ENCODE results near the gene PCDHA3. TPM values are rescaled to one million over a fixed set of nuclear protein-coding genes. Genes with fewer than 3 reads are reported as not detected.

PCDHA3 gene
- total and polyA plus RNA-seq, 2 of the 8 experiments (the other 6 are each of a cell fraction or from before 2014, with no cell fraction given): 0.48 to 0.67 TPM

GRCh38 chr5:140794595-140795258 lies 6.1 kb upstream of the PCDHA3 start, which contains the start of gene PCDHA2:
Gene PCDHA2 (plus strand): TSS chr5:140794852.
- H3K23me2 ChIP-seq (ENCODE audit: low read depth, low read length): no peaks in the 10 kb centered on the region
- peak within 1 kb of the TSS; percentile 51 to 86 (median 58) for H3K4me3 ChIP-seq (ENCODE audit: extremely low read depth in 1 of 4, insufficient read depth in 2 of 4, low read depth in 3 of 4, low read length in 4 of 4)
- H3K23ac ChIP-seq (ENCODE audit: insufficient read length): no peak within 1 kb of the TSS
- no peak within 1 kb of the TSS for H3K27ac ChIP-seq (ENCODE audit: low read depth, low read length)
- H3K4ac ChIP-seq (replicated peaks; ENCODE audit: insufficient read length, low read depth, low read length): no peak within 1 kb of the TSS
- no peaks in the 10 kb centered on the region for H4K20me1 ChIP-seq (replicated peaks in 1 of 2; ENCODE audit: control insufficient read depth in 1 of 2, insufficient read depth in 2 of 2, low read length in 2 of 2)
- H2BK5ac ChIP-seq (ENCODE audit: low read depth, low read length): no peak within 1 kb of the TSS
- no peak within 1 kb of the TSS for H2AK5ac ChIP-seq (ENCODE audit: low read depth, low read length)
- 46% methylated on average over 27 of the region's 27 CpGs; no CpG with 5 or more reads in 1 of the 2 experiments for WGBS, 2 experiments (ENCODE audit: extremely low coverage in 1 of 2, insufficient coverage in 1 of 2, insufficient read length in 1 of 2, insufficient replicate concordance in 2 of 2, low coverage in 1 of 2, low lambda C conversion rate in 2 of 2, missing lambda C conversion rate in 1 of 2)
- peak within 1 kb of the TSS; percentile 56 to 81 for H3K4me2 ChIP-seq (ENCODE audit: insufficient read depth in 1 of 2, low read depth in 2 of 2, low read length in 2 of 2)
- H2BK15ac ChIP-seq (ENCODE audit: low read length): no peak within 1 kb of the TSS
- no peaks in the 10 kb centered on the region for H3K79me2 ChIP-seq (ENCODE audit: control insufficient read depth in 1 of 2, insufficient read depth in 2 of 2, low read length in 2 of 2)
- no peaks in the 10 kb centered on the region for H3K79me1 ChIP-seq (ENCODE audit: low read depth, low read length)
- H4K5ac ChIP-seq (ENCODE audit: insufficient read length, low read depth, low read length): no peak within 1 kb of the TSS
- no peak within 1 kb of the TSS for H4K8ac ChIP-seq (ENCODE audit: extremely low read depth, insufficient read depth, low read length)
- no peak within 1 kb of the TSS for H2BK20ac ChIP-seq (ENCODE audit: low read length)
- H3K9me3 ChIP-seq (ENCODE audit: insufficient read depth in 2 of 2, low read depth in 1 of 2, low read length in 1 of 2): peaks cover 3 to 16% of the 10 kb centered on the region in 2 experiments; a peak in 3 of 4 replicates
- H3K36me3 ChIP-seq (ENCODE audit: control insufficient read depth in 2 of 4, insufficient read depth in 4 of 4, low read length in 3 of 4): peaks cover 0 to 10% (median 0%) of the 10 kb centered on the region in 4 experiments; a peak in 1 of 8 replicates
- no peak within 1 kb of the TSS for H3K56ac ChIP-seq (replicated peaks; ENCODE audit: insufficient read length, low read depth, low read length)
- DNase-seq (ENCODE audit: low read depth in 1 of 2, low spot score in 2 of 2) (peak in 1 of 2 experiments; percentile 58), FAIRE-seq (no peak)
- H2BK12ac ChIP-seq (ENCODE audit: low read depth, low read length): no peak within 1 kb of the TSS
- H3K14ac ChIP-seq (ENCODE audit: insufficient read length): no peak within 1 kb of the TSS
- no peak within 1 kb of the TSS for H2BK120ac ChIP-seq (replicated peaks; ENCODE audit: low read depth, low read length)
- no peak within 1 kb of the TSS for H4K91ac ChIP-seq (replicated peaks; ENCODE audit: insufficient read length, low read length)
- no peaks in the 10 kb centered on the region for H3K27me3 ChIP-seq (replicated peaks in 1 of 4; ENCODE audit: control insufficient read depth in 3 of 4, extremely low read depth in 1 of 4, insufficient read depth in 3 of 4, low read length in 3 of 4)
- no peaks in the 10 kb centered on the region for H3K4me1 ChIP-seq (replicated peaks in 1 of 4; ENCODE audit: control insufficient read depth in 3 of 4, insufficient read depth in 4 of 4, low read length in 3 of 4)
- no peak within 1 kb of the TSS; a peak in 1 of 7 replicates for H3K9ac ChIP-seq (replicated peaks in 1 of 4; ENCODE audit: extremely low read depth in 1 of 4, low read depth in 3 of 4, low read length in 3 of 4)
- CTCF ChIA-PET (ENCODE audit: partially characterized antibody): interaction anchor here (0.6 to 5.7 kb wide), 30 partner anchors 9 to 719 kb away, joined by 3 to 59 read pairs (median 4); partner anchors contain the start of genes PCDHA1, PCDHA4, PCDHA6 and PCDHA8
- H2AFZ ChIP-seq (ENCODE audit: low read length): peak within 1 kb of the TSS; percentile 86; the same call in 1 of the 2 replicates
- H3K18ac ChIP-seq (ENCODE audit: extremely low read depth, low read length): no peak within 1 kb of the TSS
- POLR2A ChIA-PET (ENCODE audit: partially characterized antibody): interaction anchor here (1.5 to 1.6 kb wide), 2 partner anchors 9 to 13 kb away, joined by 3 to 4 read pairs; partner anchors contain the start of gene PCDHA1
- TF ChIP-seq POLR2A (IDR thresholded peaks at IDR 0.05; ENCODE audit: control extremely low read depth in 1 of 2, low read depth in 2 of 2, low read length in 2 of 2) (no peak), KDM5A (IDR thresholded peaks at IDR 0.05; ENCODE audit: low read length) (no peak), EZH2 (IDR thresholded peaks at IDR 0.05; ENCODE audit: low read depth, low read length, severe bottlenecking) (no peak), CTBP2 (IDR thresholded peaks at IDR 0.05; ENCODE audit: borderline replicate concordance, insufficient read depth, insufficient read length, low read length) (no peak), CTCF (IDR thresholded peaks at IDR 0.05; ENCODE audit: control extremely low read depth in 1 of 3, insufficient read depth in 1 of 3, low read depth in 1 of 3, low read length in 3 of 3) (peak in 2 of 3 experiments; percentile 38 to 47; a peak in 2 of 4 replicates), CHD1 (IDR thresholded peaks at IDR 0.05; ENCODE audit: low read depth, low read length) (no peak), ASH2L (IDR thresholded peaks at IDR 0.05; ENCODE audit: low read length) (peak; percentile 30), KDM1A (IDR thresholded peaks at IDR 0.05; ENCODE audit: borderline replicate concordance, low read length) (no peak), BACH1 (IDR thresholded peaks at IDR 0.05; ENCODE audit: low read length) (no peak), POU5F1 (IDR thresholded peaks at IDR 0.05; ENCODE audit: low read depth, low read length) (no peak)
